ENCODE data around the gene CACNA2D3.

CACNA2D3 gene

GRCh38 chr3:54344601-54345231 is 222.4 kb downstream of the CACNA2D3 start:
- no peak for DNase-seq

- DNase-seq = no peak
Observed at GRCh38 chr3:54345847-54346375, 223.6 kb downstream of the CACNA2D3 start.

GRCh38 chr3:54347060-54347459 is 224.7 kb downstream of the CACNA2D3 start:
- no peak for DNase-seq

- DNase-seq = no peak
Observed at GRCh38 chr3:54347933-54348332, 225.6 kb downstream of the CACNA2D3 start.

GRCh38 chr3:54349231-54349652 is 226.9 kb downstream of the CACNA2D3 start:
- DNase-seq = no peak

- DNase-seq = no peak
Observed at GRCh38 chr3:54349691-54350090, 227.3 kb downstream of the CACNA2D3 start.

GRCh38 chr3:54353546-54353945 is 231.2 kb downstream of the CACNA2D3 start:
- no peak for DNase-seq

- peak; percentile 75 for DNase-seq
Observed at GRCh38 chr3:54353946-54354345, 231.6 kb downstream of the CACNA2D3 start.

- no peak for DNase-seq
Observed at GRCh38 chr3:54355800-54356199, 233.4 kb downstream of the CACNA2D3 start.

- DNase-seq = no peak
Observed at GRCh38 chr3:54356261-54357045, 234.1 kb downstream of the CACNA2D3 start.

- DNase-seq = no peak
Observed at GRCh38 chr3:54357301-54357700, 234.9 kb downstream of the CACNA2D3 start.

GRCh38 chr3:54358316-54358715 is 236.0 kb downstream of the CACNA2D3 start:
- DNase-seq = no peak

GRCh38 chr3:54358969-54359694 is 236.8 kb downstream of the CACNA2D3 start:
- no peak for DNase-seq

- DNase-seq = no peak
Observed at GRCh38 chr3:54360320-54360719, 238.0 kb downstream of the CACNA2D3 start.

GRCh38 chr3:54361746-54362283 is 239.5 kb downstream of the CACNA2D3 start:
- DNase-seq = no peak

GRCh38 chr3:54366007-54366750 is 243.8 kb downstream of the CACNA2D3 start:
- DNase-seq = no peak

- peak; percentile 84 for DNase-seq
Observed at GRCh38 chr3:54366839-54367238, 244.5 kb downstream of the CACNA2D3 start.

- DNase-seq = no peak
Observed at GRCh38 chr3:54372232-54372631, 249.9 kb downstream of the CACNA2D3 start.

GRCh38 chr3:54374214-54374852 is 252.0 kb downstream of the CACNA2D3 start:
- peak; percentile 33 for DNase-seq

GRCh38 chr3:54376142-54376807 is 253.9 kb downstream of the CACNA2D3 start:
- peak; percentile 38 for DNase-seq

- no peak for DNase-seq
Observed at GRCh38 chr3:54376939-54377578, 254.7 kb downstream of the CACNA2D3 start.

Data from NCI-H146 (cell line).